Muscle of back (tissue), 11 donors: Measurements from ENCODE around the gene PEPD. TPM values are rescaled to one million over a fixed set of nuclear protein-coding genes. Genes with fewer than 3 reads are reported as not detected.

ENCODE experiments used
- DNase-seq, 3 donors: peaks; one replicate each; pipeline versions ENCODE4 v3.0.0 to v3.0.0-alpha.2; 2013
- polyA plus RNA-seq, 10 donors: library from polyadenylated mRNA; unstranded; fragments of 120-200 nt; gene quantifications; one replicate each; pipeline ENCODE4 v1.2.1, GENCODE V29; 2013; ENCODE audit not compliant: insufficient read length in 10 of 10

Gene PEPD
- polyA plus RNA-seq, 10 donors = 35.9 to 53.2 (median 44.4) TPM

DNA sequence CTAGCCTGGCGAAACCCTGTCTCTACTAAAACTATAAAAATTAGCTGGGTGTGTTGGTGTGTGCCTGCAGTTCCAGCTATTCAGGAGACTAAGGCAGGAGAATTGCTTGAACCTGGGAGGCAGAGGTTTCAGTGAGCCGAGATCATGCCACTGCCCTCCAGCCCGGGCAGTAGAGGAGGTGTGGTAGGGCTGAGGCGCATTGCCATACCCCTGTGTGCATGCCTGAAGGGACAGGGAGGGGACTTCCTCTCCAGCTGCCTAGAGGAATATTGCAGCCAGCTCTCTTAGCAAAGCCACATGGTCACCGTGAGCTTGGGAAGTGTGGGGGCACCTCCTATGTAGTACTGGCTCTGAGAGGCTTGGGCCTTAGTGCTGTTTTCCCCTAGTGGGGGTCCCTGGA lies 29.2 kb upstream of the PEPD start:
- DNase-seq = no peak

- no peak for DNase-seq
These were observed 26.1 kb upstream of the PEPD start for GRCh38 chr19:33547676-33548075.

DNA sequence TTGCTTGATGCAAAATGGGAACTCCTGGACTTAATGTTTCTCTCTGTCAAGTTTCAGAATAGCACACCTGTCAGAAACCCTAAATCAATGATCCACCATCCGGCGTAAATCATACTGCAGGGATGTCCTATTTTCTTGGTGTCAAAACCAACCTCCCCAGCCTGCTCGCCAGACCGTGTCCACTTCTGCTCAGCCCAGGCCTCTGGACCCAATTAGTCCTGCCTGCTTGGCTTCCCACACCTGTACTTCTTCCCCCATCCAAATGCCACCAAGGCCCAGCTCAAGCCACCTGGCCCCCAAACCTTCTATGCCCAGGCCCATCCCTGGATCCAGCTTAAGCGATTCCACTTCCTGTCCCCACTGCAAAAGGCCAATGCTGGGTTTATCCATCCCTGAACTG lies 25.1 kb upstream of the PEPD start:
- DNase-seq = no peak

- DNase-seq = no peak
These were observed 23.8 kb upstream of the PEPD start for GRCh38 chr19:33545217-33545981.

DNA sequence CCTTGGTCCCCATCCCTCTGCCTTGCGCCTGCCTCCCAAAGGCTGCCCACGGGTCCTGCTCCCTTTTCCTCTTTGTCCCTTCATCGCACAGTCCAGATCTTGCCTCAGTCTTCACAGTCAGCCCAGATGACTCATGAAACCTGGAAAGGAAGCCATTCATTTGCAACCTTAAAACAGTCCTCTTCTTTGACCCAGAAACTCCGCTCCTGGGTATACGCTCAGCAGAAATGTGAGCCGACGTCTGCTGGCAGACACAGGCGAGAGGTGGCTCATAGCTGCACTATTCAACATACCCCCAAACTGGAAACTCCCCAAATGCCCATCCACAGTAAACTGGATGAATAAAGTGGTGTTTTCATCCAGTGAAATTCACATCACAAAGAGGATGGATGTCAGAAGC lies 13.6 kb upstream of the PEPD start:
- no peak for DNase-seq

DNA sequence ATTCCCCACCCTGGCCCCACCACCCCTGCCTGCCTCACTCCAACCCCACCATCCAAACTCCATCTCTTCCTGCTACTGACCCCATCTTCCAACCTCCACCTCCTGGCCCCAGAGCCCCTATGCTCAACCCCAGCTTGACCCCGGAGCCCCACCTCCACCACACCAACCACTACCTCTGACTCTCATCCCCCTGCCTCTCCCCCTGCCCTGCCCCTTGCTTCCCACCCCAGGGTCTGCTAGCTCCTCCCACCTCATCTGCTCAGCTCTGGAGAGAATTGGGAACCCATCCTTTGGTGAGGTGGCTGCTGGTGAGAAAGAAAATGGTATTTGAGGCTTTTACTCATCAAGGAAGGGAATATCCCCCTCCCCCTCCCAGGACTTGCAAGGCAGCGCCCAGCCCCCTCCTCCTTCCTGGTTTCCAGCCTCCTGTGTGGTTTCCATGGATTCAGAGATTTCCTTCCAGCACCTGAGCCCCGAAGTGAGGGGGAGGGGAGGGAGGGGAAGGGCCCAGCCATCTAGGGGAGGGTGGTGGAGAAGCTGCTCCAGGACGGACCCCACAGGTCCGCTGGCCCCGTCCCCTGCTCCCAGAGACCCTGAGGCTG lies 11.4 kb upstream of the PEPD start:
- no peak for DNase-seq

DNA sequence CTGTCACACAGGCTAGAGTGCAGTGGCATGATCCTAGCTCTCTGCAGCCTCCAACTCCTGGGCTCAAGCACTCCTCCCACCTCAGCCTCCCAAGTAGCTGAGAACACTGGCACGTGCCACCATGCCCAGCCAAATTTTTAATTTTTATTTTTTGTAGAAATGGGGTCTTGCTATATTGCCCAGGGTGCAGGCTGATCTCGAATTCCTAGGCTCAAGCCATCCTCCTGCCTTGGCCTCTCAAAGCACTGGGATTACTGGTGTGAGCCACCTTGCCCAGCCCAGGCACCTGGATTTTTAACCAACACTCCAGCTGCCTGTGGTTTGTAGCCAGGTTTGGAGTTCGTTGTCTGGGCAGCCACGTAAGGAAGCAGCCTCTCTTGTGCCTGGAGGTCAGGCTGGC lies 9.3 kb upstream of the PEPD start:
- no peak for DNase-seq

DNA sequence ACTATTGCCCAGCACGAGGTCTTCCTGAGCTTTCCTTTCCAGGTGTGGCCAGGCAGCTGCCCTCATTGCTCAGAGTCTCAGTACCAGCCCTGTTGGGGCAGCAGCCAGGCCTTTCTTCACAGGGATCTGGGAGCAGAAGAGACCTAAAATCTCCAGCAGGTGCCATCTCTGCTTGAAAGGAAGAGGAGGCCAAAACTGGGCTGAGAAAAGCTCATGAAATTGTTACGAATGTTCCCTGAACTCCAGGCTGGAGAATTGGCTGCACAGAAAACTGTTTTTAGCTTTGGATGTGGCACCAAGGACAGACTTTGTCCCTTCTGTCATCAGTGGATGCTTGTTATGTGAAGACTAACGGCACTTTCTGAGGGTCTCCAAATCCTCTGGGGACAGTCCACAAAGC lies 8.7 kb upstream of the PEPD start:
- no peak for DNase-seq

DNA sequence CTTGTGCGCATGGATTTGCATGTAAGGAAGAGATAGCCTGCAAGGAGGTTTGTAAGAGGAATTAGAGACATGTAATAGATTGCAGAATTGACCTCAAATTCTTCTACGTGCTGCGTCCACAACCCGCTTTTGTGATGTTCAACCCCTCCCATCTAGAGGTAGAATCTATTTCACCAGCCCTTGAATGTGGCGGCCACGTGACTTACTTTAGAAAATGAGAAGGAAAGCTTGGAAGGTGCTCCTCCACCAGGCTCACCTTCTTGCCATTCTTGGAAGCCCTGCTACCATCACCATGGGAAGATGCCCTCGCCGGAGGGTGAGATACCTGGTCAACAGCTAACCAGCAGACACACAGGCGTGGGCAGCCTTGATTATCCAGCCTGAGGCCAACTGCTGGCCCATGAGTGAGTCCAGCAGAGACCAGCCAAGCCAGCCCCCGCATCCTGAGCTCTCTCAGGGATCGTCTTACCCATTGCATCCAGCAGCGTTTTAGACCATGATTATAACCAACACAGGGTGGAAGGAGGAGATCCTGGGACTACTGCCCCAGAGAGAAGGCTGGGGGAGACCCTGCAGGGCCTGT lies 7.6 kb upstream of the PEPD start:
- no peak for DNase-seq

DNA sequence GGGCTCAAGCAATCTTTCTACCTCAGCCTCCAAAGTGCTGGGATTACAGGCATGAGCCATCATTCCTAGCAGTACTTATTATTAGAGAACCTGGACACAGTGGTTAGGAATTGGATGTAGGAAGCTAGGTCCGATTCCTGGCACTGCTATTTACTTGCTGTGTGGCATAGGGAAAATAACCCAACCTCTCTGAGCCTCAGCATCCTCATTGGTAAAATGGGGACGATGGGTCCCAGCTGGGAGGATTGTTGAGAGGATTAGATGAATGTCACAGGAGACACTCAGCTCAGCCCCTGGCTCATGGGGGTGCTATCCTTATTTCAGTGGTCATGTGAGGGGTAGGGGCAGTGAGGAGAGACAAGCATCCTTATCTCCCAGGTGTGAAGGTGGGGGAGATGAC lies 6.8 kb upstream of the PEPD start:
- DNase-seq = no peak

DNA sequence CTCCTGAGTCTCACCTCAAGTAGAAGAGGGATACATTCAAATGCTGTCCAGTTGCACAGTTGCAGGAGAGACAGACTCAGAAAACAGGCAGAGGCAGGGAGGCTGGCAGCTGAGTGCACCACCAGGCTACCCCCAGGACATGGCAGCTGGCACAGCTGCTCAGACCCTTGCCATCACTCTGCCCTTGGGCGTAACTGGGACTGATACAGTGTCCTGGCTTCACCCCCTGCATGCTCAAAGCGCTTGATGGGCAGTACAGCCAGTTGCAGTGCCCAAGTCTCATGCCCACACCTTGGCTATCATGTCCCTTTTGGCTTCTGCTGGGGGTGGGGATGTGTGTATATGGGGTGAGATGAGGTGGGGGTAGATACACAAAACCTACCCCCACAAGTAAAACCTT lies 5.5 kb upstream of the PEPD start:
- DNase-seq = no peak

GRCh38 chr19:33524024-33524664 lies 2.6 kb upstream of the PEPD start:
- no peak for DNase-seq

DNA sequence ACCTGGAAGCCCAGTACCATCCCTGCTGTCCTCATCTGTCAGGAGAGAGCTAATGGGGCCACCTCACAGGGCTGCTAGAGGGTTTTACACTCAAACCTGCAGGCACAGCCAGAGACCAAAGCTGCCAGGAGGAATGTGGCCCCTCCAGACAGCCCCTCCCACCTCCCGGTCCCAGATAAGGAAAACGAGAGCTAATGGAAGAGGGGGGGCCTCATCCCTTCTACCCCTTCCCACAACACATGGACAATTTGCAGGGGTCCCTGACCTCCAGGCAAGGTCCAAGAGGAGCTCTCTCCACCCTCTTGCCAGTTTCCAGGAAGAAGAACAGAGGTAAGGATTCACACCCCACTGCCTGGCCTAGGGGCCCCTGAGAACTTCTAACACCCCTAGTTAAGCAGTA lies 1.6 kb upstream of the PEPD start:
- no peak for DNase-seq

DNA sequence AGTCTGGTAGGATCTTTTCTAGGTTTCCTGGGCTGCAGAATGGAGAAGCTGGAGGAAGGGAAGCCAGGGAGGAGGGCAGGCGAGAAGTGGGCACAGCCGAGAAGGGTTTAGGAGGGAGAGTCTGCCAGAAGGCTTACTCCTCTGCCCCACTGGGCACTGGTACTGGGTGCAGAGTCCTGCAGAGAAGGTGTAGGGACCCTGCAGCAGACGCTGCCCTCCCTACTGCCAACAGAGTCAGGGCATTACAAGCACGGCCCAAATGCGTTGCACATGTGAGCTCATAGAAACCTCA lies 726 bp upstream of the PEPD start:
- no peak for DNase-seq

- no peak for DNase-seq
These were observed 629 bp downstream of the PEPD start for GRCh38 chr19:33520844-33521479.

DNA sequence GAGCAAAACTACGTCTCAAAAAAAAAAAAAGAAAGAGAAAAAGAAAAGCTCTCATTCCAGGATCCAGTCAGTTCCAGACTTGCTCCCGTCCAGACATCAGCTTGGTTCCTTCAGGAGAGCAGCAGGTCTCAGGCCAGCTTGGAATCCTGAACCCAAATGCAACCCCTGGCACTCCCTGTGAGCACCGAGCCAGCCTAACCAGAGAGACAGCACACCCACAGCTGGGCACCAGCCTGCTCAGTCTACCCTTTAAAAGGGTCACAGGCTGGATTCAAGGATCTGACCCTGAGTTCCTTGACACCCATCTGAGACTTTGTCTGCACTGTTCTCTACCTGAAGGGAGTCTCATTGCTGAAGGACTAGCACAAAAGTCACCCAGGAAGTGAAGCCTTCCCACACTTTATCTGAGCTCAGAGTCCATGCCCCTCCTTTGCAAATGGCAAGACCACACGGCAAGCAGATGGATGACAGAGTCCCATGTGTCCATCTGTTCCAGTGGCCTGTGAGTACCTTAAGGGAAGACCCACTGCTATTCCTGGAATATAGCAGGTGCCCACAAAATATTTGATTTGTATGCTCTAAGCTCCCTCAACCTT lies 1.4 kb downstream of the PEPD start:
- no peak for DNase-seq

GRCh38 chr19:33519416-33519815 lies 2.2 kb downstream of the PEPD start:
- DNase-seq = no peak

DNA sequence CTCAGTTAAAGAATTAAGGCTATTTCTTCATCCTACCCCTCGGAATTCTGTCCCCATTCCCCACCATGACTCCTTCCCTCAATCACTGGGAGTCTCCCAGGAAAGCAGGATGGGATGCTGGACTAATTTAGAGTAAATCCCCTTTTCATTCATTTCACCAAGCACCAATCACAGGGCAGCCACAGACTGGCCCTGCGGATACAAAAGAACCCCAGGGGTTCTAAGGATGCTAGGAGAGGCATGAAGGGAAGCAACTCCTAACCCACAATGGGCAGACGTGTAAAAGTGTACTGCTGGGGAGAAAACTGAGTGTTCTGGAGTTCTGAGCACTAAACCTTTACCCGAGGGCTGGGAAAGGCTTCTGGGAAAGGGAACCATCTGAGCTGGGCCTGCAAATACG lies 3.0 kb downstream of the PEPD start:
- DNase-seq = no peak

DNA sequence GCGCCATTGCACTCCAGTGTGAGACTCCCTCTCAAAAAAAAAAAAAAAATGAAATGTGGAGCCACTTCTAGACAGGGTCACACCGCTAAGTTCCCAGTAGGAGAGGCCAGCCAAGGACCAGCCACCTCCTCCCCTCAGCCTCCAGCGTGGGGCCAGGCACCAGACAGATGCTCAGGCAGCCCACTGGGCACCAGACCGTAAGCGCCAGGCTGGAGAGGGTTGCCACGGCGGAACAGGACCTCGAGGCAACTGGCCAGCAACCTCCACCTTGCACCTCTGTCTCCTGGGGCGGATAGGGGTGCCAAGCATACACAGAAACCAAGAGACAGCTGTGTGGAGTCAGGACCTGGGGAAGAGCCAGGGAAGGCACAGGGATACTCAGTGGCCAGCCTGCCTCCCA lies 3.7 kb downstream of the PEPD start:
- DNase-seq = no peak

- DNase-seq = no peak
These were observed 5.7 kb downstream of the PEPD start for GRCh38 chr19:33515921-33516320.

DNA sequence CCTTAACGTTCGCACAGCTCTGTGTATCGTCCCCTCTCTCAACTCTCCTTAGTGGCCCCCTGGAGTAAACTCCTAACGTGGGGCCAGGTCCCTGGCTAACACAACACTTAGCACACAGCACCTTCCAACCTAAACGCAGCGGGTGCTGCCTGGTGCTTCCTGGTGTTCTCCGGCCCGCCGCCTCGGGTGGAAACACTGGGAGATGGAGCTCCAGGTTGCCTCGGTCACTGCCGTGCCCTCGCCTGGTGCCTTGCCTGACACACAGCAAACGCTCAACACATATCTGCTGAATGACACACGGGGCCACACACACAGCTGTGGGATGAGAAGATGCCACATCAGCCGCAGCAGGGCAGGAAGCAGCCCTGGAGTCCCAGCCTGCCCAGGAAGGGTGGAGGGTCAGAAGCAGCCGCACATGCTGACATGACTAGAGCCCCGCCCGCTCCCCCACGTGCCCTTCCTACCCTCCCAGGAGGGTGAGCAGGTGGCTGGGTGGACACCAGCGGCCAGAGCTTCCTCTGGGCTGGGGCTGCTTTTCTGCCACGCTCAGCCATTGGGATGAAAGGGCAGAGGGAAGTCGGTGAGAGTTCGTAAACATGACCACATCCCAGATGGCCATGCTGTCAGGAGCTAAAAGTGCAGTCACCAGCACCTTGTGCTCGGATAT lies 6.6 kb downstream of the PEPD start:
- DNase-seq = peak in 1 of 3 donors; percentile 32

DNA sequence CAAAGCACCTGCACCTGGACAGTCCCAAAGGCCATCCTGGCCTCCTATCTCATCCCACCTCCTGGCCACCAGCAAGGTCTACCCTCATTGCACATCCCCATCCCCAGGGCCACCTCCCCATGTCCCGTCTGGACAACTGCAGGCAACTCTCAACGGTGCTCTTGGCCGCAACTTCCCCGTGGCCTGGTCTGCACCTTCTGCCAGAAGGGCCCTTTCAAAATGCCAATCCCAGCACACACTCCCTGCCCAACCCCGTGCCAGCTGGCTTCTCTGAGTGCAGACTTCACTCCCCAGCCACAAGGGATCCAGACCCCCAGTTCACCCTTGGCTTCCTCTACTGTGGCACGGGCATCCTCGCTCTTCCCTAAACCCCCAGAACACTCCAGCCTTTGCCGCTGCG lies 8.2 kb downstream of the PEPD start:
- DNase-seq = no peak
